Pulmonary artery endothelial cell (primary cell): Measurements from ENCODE around the gene ACBD6. TPM values are rescaled to one million over a fixed set of nuclear protein-coding genes. Genes with fewer than 3 reads are reported as not detected.

Experiments
- DNase-seq: peaks from one replicate; pipeline ENCODE4 v3.0.0-alpha.2; 2011; ENCODE audit warnings: low read depth, low spot score
- total RNA-seq: library from RNA; depleted of rRNA; stranded (reverse); fragments of >200 nt; gene quantifications from 2 replicates; pipeline ENCODE4 v1.2.3, GENCODE V29; 2014

ACBD6 gene
- total RNA-seq, 1 donor from 2014 or later, result 78.5 TPM

- no peak for DNase-seq
Measured at GRCh38 chr1:180243517-180244221, 258.7 kb downstream of the ACBD6 start.

GRCh38 chr1:180241716-180242544 lies 260.4 kb downstream of the ACBD6 start:
- no peak for DNase-seq

GRCh38 chr1:180239145-180240096 lies 263.0 kb downstream of the ACBD6 start:
- no peak for DNase-seq

- DNase-seq, result no peak
Measured at GRCh38 chr1:180238675-180239074, 263.7 kb downstream of the ACBD6 start.

Other genes starting within 250 kb of the ACBD6 start
- gene OVAAL, start 56.4 kb upstream of the ACBD6 start, total RNA-seq, result not detected in 2 replicates
- gene XPR1, start 129.4 kb upstream of the ACBD6 start, total RNA-seq, result 35.5 and 42.6 TPM in 2 replicates